K562 (cell line): Measurements from ENCODE around the gene MTPN. TPM values are rescaled to one million over a fixed set of nuclear protein-coding genes. Genes with fewer than 3 reads are reported as not detected.

ENCODE experiments used
- ATF1 ChIP-seq, 2 experiments: fragments of 450-650 bp in 1 of 2; IDR thresholded peaks; 2 replicates each; pipeline ENCODE4 v1.6.1; 2016; ENCODE audit warnings: missing compliant biosample characterization in 1 of 2, missing genetic modification characterization in 1 of 2
- CCAR2 ChIP-seq: fragments of 200-400 bp; formaldehyde crosslinking; IDR thresholded peaks from 2 replicates; pipeline ENCODE4 v1.6.1; 2017; ENCODE audit warnings: mild to moderate bottlenecking, low read depth, low read length
- COPS2 ChIP-seq: fragments of 450-650 bp; conservative IDR thresholded peaks from 2 replicates; pipeline ENCODE4 v1.6.1; 2016; ENCODE audit warnings: mild to moderate bottlenecking, moderate library complexity
- EGR1 ChIP-seq: fragments of 450-650 bp; conservative IDR thresholded peaks from 2 replicates; pipeline ENCODE4 v1.6.1; 2017; ENCODE audit warnings: mild to moderate bottlenecking
- EWSR1 ChIP-seq: fragments of 450-650 bp; IDR thresholded peaks from 2 replicates; pipeline ENCODE4 v1.6.1; 2018; ENCODE audit warnings: borderline replicate concordance, mild to moderate bottlenecking, low read depth, moderate library complexity; ENCODE audit not compliant: partially characterized antibody
- GATAD2B ChIP-seq: fragments of 450-650 bp; IDR thresholded peaks from 2 replicates; pipeline ENCODE4 v1.6.1; 2017; ENCODE audit warnings: mild to moderate bottlenecking, borderline replicate concordance
- NEUROD1 ChIP-seq: fragments of 150-350 bp; IDR thresholded peaks from 2 replicates; pipeline ENCODE4 v1.6.1; 2014; ENCODE audit warnings: borderline replicate concordance, low read length, low read depth; ENCODE audit not compliant: partially characterized antibody
- NFXL1 ChIP-seq: fragments of 450-650 bp; formaldehyde crosslinking; IDR thresholded peaks from 2 replicates; pipeline ENCODE4 v1.4.0; 2021; ENCODE audit warnings: mild to moderate bottlenecking
- PURB ChIP-seq: sonication (generic); formaldehyde crosslinking; IDR thresholded peaks from 2 replicates; pipeline ENCODE4 v1.9.0; 2021; ENCODE audit warnings: low read depth, mild to moderate bottlenecking, missing genetic modification reagents
- RBBP5 ChIP-seq: fragments of 200-600 bp; sonication (generic); IDR thresholded peaks from 2 replicates; pipeline ENCODE4 v1.6.1; 2012; ENCODE audit warnings: borderline replicate concordance, mild to moderate bottlenecking, low read length, control low read depth, inconsistent platforms; ENCODE audit not compliant: insufficient read depth, poor library complexity, severe bottlenecking
- RUNX1 ChIP-seq: sonication (generic); IDR thresholded peaks from 2 replicates; pipeline ENCODE4 v1.6.1; 2016; ENCODE audit warnings: antibody characterized with exemption, low read depth
- SAFB ChIP-seq: fragments of 200-400 bp; formaldehyde crosslinking; IDR thresholded peaks from 2 replicates; pipeline ENCODE4 v1.6.1; 2017; ENCODE audit warnings: low read depth, low read length, borderline replicate concordance
- SAP30 ChIP-seq: fragments of 200-600 bp; sonication (generic); IDR thresholded peaks from 2 replicates; pipeline ENCODE4 v1.6.1; 2012; ENCODE audit warnings: borderline replicate concordance, low read depth, mild to moderate bottlenecking, moderate library complexity, low read length, control low read depth, inconsistent platforms; ENCODE audit not compliant: insufficient read depth, poor library complexity, severe bottlenecking
- SLC30A9 ChIP-seq: fragments of 250-450 bp; sonication (Bioruptor Pico); IDR thresholded peaks from 2 replicates; pipeline ENCODE4 v1.8.0; 2022; ENCODE audit warnings: mild to moderate bottlenecking, moderate library complexity
- SRSF1 ChIP-seq: fragments of 200-400 bp; formaldehyde crosslinking; IDR thresholded peaks from 2 replicates; pipeline ENCODE4 v1.6.1; 2017; ENCODE audit warnings: mild to moderate bottlenecking, low read depth, low read length, moderate library complexity
- TRIM24 ChIP-seq, 2 experiments: fragments of 450-650 bp; IDR thresholded peaks; 2 replicates each; pipeline ENCODE4 v1.6.1; 2016
- U2AF2 ChIP-seq: fragments of 200-400 bp; formaldehyde crosslinking; optimal IDR thresholded peaks from 2 replicates; pipeline ENCODE3; 2017; ENCODE audit warnings: low read depth, mild to moderate bottlenecking, low read length
- ZC3H4 ChIP-seq: sonication (generic); formaldehyde crosslinking; IDR thresholded peaks from 2 replicates; pipeline ENCODE4 v1.9.0; 2021; ENCODE audit warnings: missing genetic modification reagents, borderline replicate concordance
- ZNF274 ChIP-seq: IDR thresholded peaks from 2 replicates; pipeline ENCODE4 v1.6.1; 2011; ENCODE audit warnings: low read depth, mild to moderate bottlenecking, low read length, moderate library complexity, borderline replicate concordance
- ZNF436 ChIP-seq: fragments of 250-450, 450-650 bp; sonication (Bioruptor Pico); formaldehyde crosslinking; IDR thresholded peaks from 2 replicates; pipeline ENCODE4 v1.7.0; 2020; ENCODE audit warnings: mild to moderate bottlenecking
- ZNF561 ChIP-seq: fragments of 450-650 bp; formaldehyde crosslinking; conservative IDR thresholded peaks from 2 replicates; pipeline ENCODE4 v1.4.0; 2020; ENCODE audit warnings: mild to moderate bottlenecking, moderate library complexity
- ZNF707 ChIP-seq: fragments of 250-450 bp; sonication (Bioruptor Pico); conservative IDR thresholded peaks from 2 replicates; pipeline ENCODE4 v1.8.0; 2022; ENCODE audit warnings: inconsistent platforms, mild to moderate bottlenecking, moderate library complexity
- polyA plus RNA-seq, 8 experiments: library from polyadenylated mRNA; depleted of rRNA in 4 of 8; stranded (reverse) in 5 of 8; unstranded in 3 of 8; fragments of >200 nt; fragmentation: Nextera tagmentation in 2 of 8; fragmentation: Illumina TruSeq in 1 of 8; extraction: Ambion mirVana in 2 of 8; extraction: Trizol in 1 of 8; gene quantifications; 2 replicates each; pipeline versions ENCODE4 v1.2.1 to v1.2.3, GENCODE V29; 2011 to 2014; ENCODE audit warnings: inconsistent platforms in 1 of 8, missing spikeins in 1 of 8
- total RNA-seq, 7 experiments: library from RNA; depleted of rRNA in 6 of 7; stranded (reverse); fragments of >200 nt in 6 of 7; fragmentation: Illumina TruSeq in 2 of 7; extraction: Trizol in 2 of 7; gene quantifications; 2 replicates each; pipeline versions ENCODE4 v1.2.1 to v1.2.3, GENCODE V29; 2011 to 2021; ENCODE audit warnings: low replicate concordance in 1 of 7
- TF ChIP-seq, protein P1 (sequence below): fragments of 450-650 bp; IDR thresholded peaks from 2 replicates; pipeline ENCODE4 v1.6.1; 2016
- TF ChIP-seq, protein P2 (sequence below): IDR thresholded peaks from 3 replicates; pipeline ENCODE4 v1.6.1; 2011; ENCODE audit warnings: borderline replicate concordance, mild to moderate bottlenecking, moderate library complexity; ENCODE audit not compliant: insufficient read length; ENCODE audit errors: extremely low read depth

The MTPN gene
- total and polyA plus RNA-seq, 9 of the 15 experiments (the other 6 are each of a cell fraction or from before 2014, with no cell fraction given) = 68.5 to 261 (median 156) TPM

DNA sequence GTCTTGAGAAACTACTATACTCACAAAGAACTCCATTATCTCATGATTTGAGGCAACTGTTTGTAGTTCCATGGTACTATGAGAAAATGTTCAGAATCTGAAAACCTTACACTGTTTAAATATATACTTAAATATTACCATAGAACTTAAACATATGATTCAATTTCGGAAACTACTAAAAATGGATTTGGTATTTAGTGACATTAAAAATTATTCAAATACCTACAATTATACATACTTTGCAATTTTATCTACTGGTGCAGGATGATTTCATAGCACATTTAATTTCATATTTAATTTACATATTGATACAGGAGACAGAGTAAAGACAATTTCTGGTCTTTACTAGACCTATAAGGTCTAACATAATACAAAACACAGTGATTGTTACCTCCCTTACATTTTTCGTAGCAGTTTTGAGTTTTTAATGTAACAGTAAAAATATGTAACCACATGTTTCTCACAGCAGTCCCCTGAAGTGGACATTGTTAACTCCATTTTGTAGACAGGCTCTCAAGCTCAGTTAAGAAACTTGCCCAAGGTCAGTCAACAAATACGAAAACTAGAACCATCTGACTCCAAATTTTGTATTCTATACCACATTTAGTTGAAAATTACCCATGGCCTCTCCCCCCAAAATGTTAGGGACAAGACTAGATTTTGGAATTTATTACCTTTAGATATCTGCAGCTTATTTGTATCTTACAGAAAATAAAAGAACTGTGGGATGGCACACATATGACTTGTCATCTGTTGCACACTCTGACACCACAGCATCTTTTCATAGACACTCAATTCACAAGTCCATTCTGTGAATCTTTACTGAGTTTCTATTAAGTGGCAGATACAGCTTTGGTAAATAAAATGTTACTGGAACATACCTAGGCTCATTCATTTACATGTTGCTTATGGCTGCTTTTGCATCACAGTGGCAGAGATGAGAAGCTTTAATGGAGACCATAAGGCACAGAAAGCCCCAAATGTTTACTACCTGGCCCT is 36.8 kb downstream of the MTPN start (continued):
- TF ChIP-seq, protein P1, sequence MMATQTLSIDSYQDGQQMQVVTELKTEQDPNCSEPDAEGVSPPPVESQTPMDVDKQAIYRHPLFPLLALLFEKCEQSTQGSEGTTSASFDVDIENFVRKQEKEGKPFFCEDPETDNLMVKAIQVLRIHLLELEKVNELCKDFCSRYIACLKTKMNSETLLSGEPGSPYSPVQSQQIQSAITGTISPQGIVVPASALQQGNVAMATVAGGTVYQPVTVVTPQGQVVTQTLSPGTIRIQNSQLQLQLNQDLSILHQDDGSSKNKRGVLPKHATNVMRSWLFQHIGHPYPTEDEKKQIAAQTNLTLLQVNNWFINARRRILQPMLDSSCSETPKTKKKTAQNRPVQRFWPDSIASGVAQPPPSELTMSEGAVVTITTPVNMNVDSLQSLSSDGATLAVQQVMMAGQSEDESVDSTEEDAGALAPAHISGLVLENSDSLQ = no peak
- TF ChIP-seq ZNF274 (no peak), ZNF561 (CRISPR knock-in tag) (no peak), PURB (CRISPR knock-in tag) (no peak), EWSR1 (no peak), GATAD2B (no peak), ATF1 (CRISPR knock-in tag; IDR thresholded peaks at IDR 0.05) (no peak), ATF1 (tag; IDR thresholded peaks at IDR 0.05) (no peak), RUNX1 (no peak), NEUROD1 (no peak), NFXL1 (0 out of 2 replicates have a peak, but pooled peaks have one; percentile 19), SRSF1 (no peak), COPS2 (no peak), ZC3H4 (CRISPR knock-in tag) (no peak), RBBP5 (no peak), ZNF707 (peak; percentile 17; the same call in 1 of the 2 replicates), U2AF2 (no peak), EGR1 (no peak), SLC30A9 (CRISPR knock-in tag) (no peak), ZNF436 (CRISPR knock-in tag) (no peak), TRIM24 (IDR thresholded peaks at IDR 0.05) (no peak), SAP30 (no peak), CCAR2 (no peak), SAFB (no peak)
- TF ChIP-seq, protein P2, sequence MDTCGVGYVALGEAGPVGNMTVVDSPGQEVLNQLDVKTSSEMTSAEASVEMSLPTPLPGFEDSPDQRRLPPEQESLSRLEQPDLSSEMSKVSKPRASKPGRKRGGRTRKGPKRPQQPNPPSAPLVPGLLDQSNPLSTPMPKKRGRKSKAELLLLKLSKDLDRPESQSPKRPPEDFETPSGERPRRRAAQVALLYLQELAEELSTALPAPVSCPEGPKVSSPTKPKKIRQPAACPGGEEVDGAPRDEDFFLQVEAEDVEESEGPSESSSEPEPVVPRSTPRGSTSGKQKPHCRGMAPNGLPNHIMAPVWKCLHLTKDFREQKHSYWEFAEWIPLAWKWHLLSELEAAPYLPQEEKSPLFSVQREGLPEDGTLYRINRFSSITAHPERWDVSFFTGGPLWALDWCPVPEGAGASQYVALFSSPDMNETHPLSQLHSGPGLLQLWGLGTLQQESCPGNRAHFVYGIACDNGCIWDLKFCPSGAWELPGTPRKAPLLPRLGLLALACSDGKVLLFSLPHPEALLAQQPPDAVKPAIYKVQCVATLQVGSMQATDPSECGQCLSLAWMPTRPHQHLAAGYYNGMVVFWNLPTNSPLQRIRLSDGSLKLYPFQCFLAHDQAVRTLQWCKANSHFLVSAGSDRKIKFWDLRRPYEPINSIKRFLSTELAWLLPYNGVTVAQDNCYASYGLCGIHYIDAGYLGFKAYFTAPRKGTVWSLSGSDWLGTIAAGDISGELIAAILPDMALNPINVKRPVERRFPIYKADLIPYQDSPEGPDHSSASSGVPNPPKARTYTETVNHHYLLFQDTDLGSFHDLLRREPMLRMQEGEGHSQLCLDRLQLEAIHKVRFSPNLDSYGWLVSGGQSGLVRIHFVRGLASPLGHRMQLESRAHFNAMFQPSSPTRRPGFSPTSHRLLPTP = no peak
